B cell (primary cell): Measurements from ENCODE around the gene DAZAP1. TPM values are rescaled to one million over a fixed set of nuclear protein-coding genes. Genes with fewer than 3 reads are reported as not detected.

Source experiments
- ATAC-seq: fragments of 200-7000 bp; cut with Tn5 transposase; one replicate; pipeline ENCODE4 v1.10.0; 2021; ENCODE audit warnings: low read depth, mild to moderate bottlenecking, moderate number of reproducible peaks, moderate library complexity
- CTCF ChIA-PET: fragments of 350-600 bp; sonication (Branson Sonifier 250); formaldehyde crosslinking; loops from one replicate; lab custom pipeline; 2021; ENCODE audit warnings: antibody characterized with exemption, inconsistent platforms; lab: Charles Lee
- POLR2A ChIA-PET: fragments of 350-600 bp; sonication (Branson Sonifier 250); formaldehyde crosslinking; loops from one replicate; lab custom pipeline; 2021; ENCODE audit warnings: antibody characterized with exemption; lab: Charles Lee
- DNase-seq: peaks from one replicate; pipeline ENCODE4 v3.0.0; 2013
- H2AFZ ChIP-seq: 2 replicates; pipeline ENCODE4 v1.6.1; 2012; ENCODE audit warnings: mild to moderate bottlenecking, low read depth, low read length; ENCODE audit not compliant: insufficient read depth, poor library complexity, severe bottlenecking
- H3K27ac ChIP-seq, 2 donors: 1 replicate in 1 of 2; 2 replicates in 1 of 2; pipeline ENCODE4 v1.5.1; 2012 to 2013; ENCODE audit warnings: low read length in 2 of 2, mild to moderate bottlenecking in 2 of 2, moderate library complexity in 1 of 2
- H3K27me3 ChIP-seq, 4 experiments: fragments of 200-600 bp in 1 of 4; sonication (generic) in 1 of 4; replicated peaks in 1 of 4; 1 replicate in 2 of 4; 2 replicates in 2 of 4; pipeline versions ENCODE4 v1.6.1 to v1.7.0; 2013 to 2016; ENCODE audit warnings: low read length in 3 of 4, mild to moderate bottlenecking in 2 of 4, mixed read lengths in 1 of 4, moderate library complexity in 1 of 4; ENCODE audit not compliant: insufficient read depth in 4 of 4, control insufficient read depth in 3 of 4; ENCODE audit errors: control extremely low read depth in 1 of 4
- H3K36me3 ChIP-seq, 2 experiments: replicated peaks in 1 of 2; 1 replicate in 1 of 2; 2 replicates in 1 of 2; pipeline versions ENCODE4 v1.6.1 to v1.7.1; 2013; ENCODE audit warnings: low read length in 1 of 2; ENCODE audit not compliant: insufficient read depth in 2 of 2, control insufficient read depth in 1 of 2; ENCODE audit errors: control extremely low read depth in 1 of 2, extremely low read depth in 1 of 2
- H3K4me1 ChIP-seq, 2 donors: fragments of 200-600 bp in 1 of 2; sonication (generic) in 1 of 2; 1 replicate in 1 of 2; 2 replicates in 1 of 2; pipeline versions ENCODE4 v1.5.1 to v1.6.1; 2013 to 2017; ENCODE audit warnings: low read length in 2 of 2; ENCODE audit not compliant: control insufficient read depth in 2 of 2, insufficient read depth in 2 of 2
- H3K4me2 ChIP-seq: replicated peaks from 2 replicates; pipeline ENCODE3; 2012; ENCODE audit warnings: mild to moderate bottlenecking, low read depth, low read length; ENCODE audit not compliant: poor library complexity, severe bottlenecking
- H3K4me3 ChIP-seq, 5 experiments: fragments of 200-600 bp in 1 of 5; sonication (generic) in 1 of 5; 1 replicate in 3 of 5; 2 replicates in 2 of 5; pipeline versions ENCODE4 v1.5.1 to v1.7.0; 2011 to 2016; ENCODE audit warnings: low read length in 4 of 5, mild to moderate bottlenecking in 4 of 5, low read depth in 2 of 5, control low read depth in 1 of 5, moderate library complexity in 1 of 5; ENCODE audit not compliant: insufficient read depth in 1 of 5; ENCODE audit errors: control extremely low read depth in 1 of 5, extremely low read depth in 1 of 5
- H3K79me2 ChIP-seq: fragments of 200-600 bp; sonication (generic); one replicate; pipeline ENCODE4 v1.6.0; 2016; ENCODE audit warnings: low read length; ENCODE audit not compliant: control insufficient read depth, insufficient read depth
- H3K9ac ChIP-seq: fragments of 200-600 bp; sonication (generic); 2 replicates; pipeline ENCODE4 v1.6.1; 2017; ENCODE audit warnings: mild to moderate bottlenecking, low read length, moderate library complexity
- H3K9me3 ChIP-seq, 3 donors: one replicate each; pipeline versions ENCODE4 v1.6.1 to v1.7.1; 2013; ENCODE audit warnings: low read length in 2 of 3; ENCODE audit not compliant: control insufficient read depth in 2 of 3, insufficient read depth in 1 of 3; ENCODE audit errors: control extremely low read depth in 1 of 3
- H4K20me1 ChIP-seq: 2 replicates; pipeline ENCODE4 v1.6.0; 2012; ENCODE audit warnings: mild to moderate bottlenecking, low read length; ENCODE audit not compliant: insufficient read depth, control insufficient read depth, poor library complexity, severe bottlenecking
- H3K27ac Mint-ChIP-seq: one replicate; pipeline ENCODE4 v1.8.0; 2021; ENCODE audit warnings: mixed read lengths
- H3K27me3 Mint-ChIP-seq: one replicate; pipeline ENCODE4 v1.8.0; 2021; ENCODE audit warnings: mixed read lengths
- H3K4me1 Mint-ChIP-seq: one replicate; pipeline ENCODE4 v1.8.0; 2021; ENCODE audit warnings: mixed read lengths
- H3K4me3 Mint-ChIP-seq: one replicate; pipeline ENCODE4 v1.8.0; 2021; ENCODE audit warnings: mixed read lengths
- H3K9me3 Mint-ChIP-seq: one replicate; pipeline ENCODE4 v1.8.0; 2022; ENCODE audit warnings: mixed read lengths; ENCODE audit not compliant: insufficient read depth
- CTCF ChIP-seq: fragments of 200-600 bp; IDR thresholded peaks from one replicate; pipeline ENCODE4 v1.8.0; 2022; ENCODE audit warnings: antibody characterized with exemption, mild to moderate bottlenecking
- EZH2 ChIP-seq: IDR thresholded peaks from 2 replicates; pipeline ENCODE4 v1.6.1; 2012; ENCODE audit warnings: borderline replicate concordance, low read depth, mild to moderate bottlenecking, moderate library complexity, low read length; ENCODE audit not compliant: insufficient read depth, poor library complexity, severe bottlenecking
- WGBS: methylation state at CpG from one replicate; pipeline ENCODE4 v1.1.5; 2013; ENCODE audit warnings: missing lambda C conversion rate; ENCODE audit not compliant: insufficient coverage; 5-methylcytosine and 5-hydroxymethylcytosine counted together
- intact Hi-C: fragments of 100-400 bp; cut with micrococcal nuclease; formaldehyde crosslinking; loops from one replicate; pipeline ENCODE4 v1.10.0; 2022
- polyA plus RNA-seq: library from polyadenylated mRNA; depleted of rRNA; stranded (reverse); fragments of >200 nt; gene quantifications from 2 replicates; pipeline ENCODE4 v1.2.3, GENCODE V29; 2012
- total RNA-seq, 2 donors: library from RNA; stranded (reverse); fragments of 120-200 nt in 1 of 2; gene quantifications; 1 replicate in 1 of 2; 2 replicates in 1 of 2; pipeline versions ENCODE4 v1.2.3 to v1.2.4, GENCODE V29; 2013 to 2022

Gene DAZAP1
- total and polyA plus RNA-seq, 2 donors (not counting 1 experiment from before 2014, with no cell fraction given) = 54.8 to 125 TPM

GRCh38 chr19:1364070-1364704 is 43.2 kb upstream of the DAZAP1 start:
- Histone ChIP-seq H3K9ac (peak overlapping the region; percentile 21), H3K36me3 (peaks cover 0 to 27% of the 10 kb centered on the region in 2 experiments), H2AFZ (peak overlapping the region; percentile 52), H3K4me2 (peak overlapping the region; percentile 66), H3K4me3 (no peak overlapping the region), H4K20me1 (no peaks in the 10 kb centered on the region), H3K79me2 (peaks cover 13% of the 10 kb centered on the region), H3K4me1 (peaks cover 18 to 22% of the 10 kb centered on the region in 2 donors), H3K27ac (peak overlapping the region in 1 of 2 donors; percentile 57), H3K27me3 (no peaks in the 10 kb centered on the region), H3K9me3 (no peaks in the 10 kb centered on the region)
- POLR2A ChIA-PET = no interaction called here
- DNase-seq (no peak), ATAC-seq (peak; percentile 28)
- Mint-ChIP-seq H3K27me3 (no peaks in the 10 kb centered on the region), H3K9me3 (no peaks in the 10 kb centered on the region), H3K27ac (peak overlapping the region; percentile 50), H3K4me3 (peak overlapping the region; percentile 74), H3K4me1 (peaks cover 27% of the 10 kb centered on the region)
- 29% methylated on average over 7 of the region's 15 CpGs for WGBS
- intact Hi-C loops = no loop called here
- CTCF ChIA-PET = interaction anchor here (0.8 to 1.1 kb wide), 4 partner anchors 9 to 120 kb away, joined by 3 to 5 read pairs (median 4); no protein-coding TSS in a partner anchor
- TF ChIP-seq CTCF (peak; percentile 58), EZH2 (no peak)
